PC-9 (cell line): Measurements from ENCODE around the gene OSBPL2. TPM values are rescaled to one million over a fixed set of nuclear protein-coding genes. Genes with fewer than 3 reads are reported as not detected.

Experiments
- BruUV-seq: library from RNA; stranded (reverse); fragments of 400-500 nt; replicated peaks from 2 replicates; lab custom pipeline; 2021; lab: Mats Ljungman, UMichigan
- CTCF ChIA-PET: fragments of 300-600 bp; sonication (Branson Sonifier 250); formaldehyde crosslinking; loops from one replicate; lab custom pipeline; 2022; ENCODE audit warnings: antibody characterized with exemption; lab: Charles Lee
- POLR2A ChIA-PET: fragments of 300-600 bp; sonication (Branson Sonifier 250); formaldehyde crosslinking; loops from one replicate; lab custom pipeline; 2022; ENCODE audit warnings: antibody characterized with exemption; ENCODE audit not compliant: unreplicated experiment; lab: Charles Lee
- DNase-seq, 2 experiments: peaks; one replicate each; pipeline versions ENCODE4 v3.0.0 to v3.0.0-alpha.2; 2015 to 2022; ENCODE audit warnings: mixed read lengths in 1 of 2
- H2AFZ ChIP-seq: fragments of 200-600 bp; sonication (generic); 2 replicates; pipeline ENCODE4 v1.8.1; 2017; ENCODE audit warnings: antibody characterized with exemption
- H3F3A ChIP-seq: fragments of 200-600 bp; sonication (generic); 2 replicates; pipeline ENCODE4 v1.8.1; 2017; ENCODE audit warnings: antibody characterized with exemption, mild to moderate bottlenecking, low read depth; ENCODE audit not compliant: insufficient read depth
- H3K27ac ChIP-seq: fragments of 200-600 bp; sonication (generic); 2 replicates; pipeline ENCODE4 v1.6.1; 2016; ENCODE audit warnings: mixed run types
- H3K27me3 ChIP-seq: fragments of 200-600 bp; sonication (generic); 2 replicates; pipeline ENCODE4 v1.6.1; 2016; ENCODE audit warnings: low read depth, mixed run types; ENCODE audit not compliant: insufficient read depth
- H3K36me3 ChIP-seq: fragments of 200-600 bp; sonication (generic); 2 replicates; pipeline ENCODE4 v1.6.1; 2016; ENCODE audit warnings: low read depth, mixed run types
- H3K4me1 ChIP-seq: fragments of 200-600 bp; sonication (generic); replicated peaks from 2 replicates; pipeline ENCODE4 v1.6.1; 2016; ENCODE audit warnings: mixed run types; ENCODE audit not compliant: insufficient read depth
- H3K4me2 ChIP-seq: fragments of 200-600 bp; sonication (generic); 2 replicates; pipeline ENCODE4 v1.6.1; 2017; ENCODE audit warnings: mixed run types
- H3K4me3 ChIP-seq: fragments of 200-600 bp; sonication (generic); 2 replicates; pipeline ENCODE4 v1.6.1; 2016; ENCODE audit warnings: mixed run types
- H3K79me2 ChIP-seq: fragments of 200-600 bp; sonication (generic); 2 replicates; pipeline ENCODE4 v1.6.1; 2017; ENCODE audit warnings: low read depth, mixed run types
- H3K9me2 ChIP-seq: fragments of 200-600 bp; sonication (generic); 2 replicates; pipeline ENCODE4 v1.8.1; 2017; ENCODE audit warnings: mild to moderate bottlenecking; ENCODE audit not compliant: insufficient read depth
- H3K9me3 ChIP-seq: fragments of 200-600 bp; sonication (generic); 2 replicates; pipeline ENCODE4 v1.8.1; 2016; ENCODE audit warnings: low read depth; ENCODE audit not compliant: insufficient read depth
- H4K20me1 ChIP-seq: fragments of 200-600 bp; sonication (generic); 2 replicates; pipeline ENCODE4 v1.8.1; 2017; ENCODE audit not compliant: insufficient read depth
- EZH2 ChIP-seq: fragments of 200-600 bp; sonication (generic); IDR thresholded peaks from 2 replicates; pipeline ENCODE4 v1.8.0; 2017; ENCODE audit warnings: antibody characterized with exemption, low read depth
- intact Hi-C: fragments of 100-400 bp; cut with micrococcal nuclease; formaldehyde crosslinking; loops from one replicate; pipeline ENCODE4 v1.10.0; 2022; ENCODE audit not compliant: unreplicated experiment
- total RNA-seq: library from RNA; stranded (reverse); gene quantifications from 2 replicates; pipeline ENCODE4 v1.2.3, GENCODE V29; 2021
- TF ChIP-seq, protein P1 (sequence below): fragments of 200-600 bp; sonication (generic); conservative IDR thresholded peaks from 2 replicates; pipeline ENCODE4 v1.6.1; 2017; ENCODE audit warnings: mixed run types, antibody characterized with exemption, mild to moderate bottlenecking, moderate library complexity

The OSBPL2 gene
- total RNA-seq, 1 experiment from 2014 or later: 84.8 TPM

DNA sequence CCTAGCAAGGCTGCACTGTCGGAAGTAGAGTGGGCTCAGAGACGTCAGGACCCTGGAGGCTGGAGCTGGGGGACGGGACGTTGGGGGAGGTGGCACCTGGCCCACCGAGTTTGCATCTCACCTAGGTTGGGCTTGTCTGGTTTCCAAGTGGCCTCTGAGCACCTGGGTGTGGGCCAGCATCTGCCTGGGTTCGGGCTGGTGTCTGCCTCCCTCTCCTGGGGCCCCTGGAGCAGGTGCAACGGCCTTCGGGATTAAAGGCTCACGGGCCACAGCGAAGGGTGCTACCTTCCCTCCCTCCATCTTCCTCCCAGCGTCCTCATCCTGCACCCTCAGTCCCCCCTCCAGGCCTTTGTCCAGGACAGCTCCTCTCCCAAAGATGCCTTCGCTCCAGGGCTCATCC lies 24.3 kb upstream of the OSBPL2 start:
- H3K36me3 ChIP-seq: no peaks in the 10 kb centered on the region
- H3K4me3 ChIP-seq: no peak overlapping the region
- H3K9me3 ChIP-seq: no peaks in the 10 kb centered on the region
- DNase-seq: no peak
- peak overlapping the region; percentile 10; the same call in 1 of the 2 replicates for H3K4me2 ChIP-seq
- no peak overlapping the region for H3K27ac ChIP-seq
- H2AFZ ChIP-seq: no peak overlapping the region
- no peaks in the 10 kb centered on the region for H3K79me2 ChIP-seq
- H3K9me2 ChIP-seq: no peaks in the 10 kb centered on the region
- peaks cover 9% of the 10 kb centered on the region for H3F3A ChIP-seq
- no peaks in the 10 kb centered on the region for H3K4me1 ChIP-seq
- TF ChIP-seq EZH2: no peak
- TF ChIP-seq, protein P1, sequence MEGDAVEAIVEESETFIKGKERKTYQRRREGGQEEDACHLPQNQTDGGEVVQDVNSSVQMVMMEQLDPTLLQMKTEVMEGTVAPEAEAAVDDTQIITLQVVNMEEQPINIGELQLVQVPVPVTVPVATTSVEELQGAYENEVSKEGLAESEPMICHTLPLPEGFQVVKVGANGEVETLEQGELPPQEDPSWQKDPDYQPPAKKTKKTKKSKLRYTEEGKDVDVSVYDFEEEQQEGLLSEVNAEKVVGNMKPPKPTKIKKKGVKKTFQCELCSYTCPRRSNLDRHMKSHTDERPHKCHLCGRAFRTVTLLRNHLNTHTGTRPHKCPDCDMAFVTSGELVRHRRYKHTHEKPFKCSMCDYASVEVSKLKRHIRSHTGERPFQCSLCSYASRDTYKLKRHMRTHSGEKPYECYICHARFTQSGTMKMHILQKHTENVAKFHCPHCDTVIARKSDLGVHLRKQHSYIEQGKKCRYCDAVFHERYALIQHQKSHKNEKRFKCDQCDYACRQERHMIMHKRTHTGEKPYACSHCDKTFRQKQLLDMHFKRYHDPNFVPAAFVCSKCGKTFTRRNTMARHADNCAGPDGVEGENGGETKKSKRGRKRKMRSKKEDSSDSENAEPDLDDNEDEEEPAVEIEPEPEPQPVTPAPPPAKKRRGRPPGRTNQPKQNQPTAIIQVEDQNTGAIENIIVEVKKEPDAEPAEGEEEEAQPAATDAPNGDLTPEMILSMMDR: no peak
- ChIA-PET POLR2A (no interaction called here), CTCF (no interaction called here)
- intact Hi-C loops: no loop called here
- H4K20me1 ChIP-seq: peaks cover 10% of the 10 kb centered on the region; the same call in 1 of the 2 replicates
- BruUV-seq: no TSS peak
- peaks cover 60% of the 10 kb centered on the region for H3K27me3 ChIP-seq

DNA sequence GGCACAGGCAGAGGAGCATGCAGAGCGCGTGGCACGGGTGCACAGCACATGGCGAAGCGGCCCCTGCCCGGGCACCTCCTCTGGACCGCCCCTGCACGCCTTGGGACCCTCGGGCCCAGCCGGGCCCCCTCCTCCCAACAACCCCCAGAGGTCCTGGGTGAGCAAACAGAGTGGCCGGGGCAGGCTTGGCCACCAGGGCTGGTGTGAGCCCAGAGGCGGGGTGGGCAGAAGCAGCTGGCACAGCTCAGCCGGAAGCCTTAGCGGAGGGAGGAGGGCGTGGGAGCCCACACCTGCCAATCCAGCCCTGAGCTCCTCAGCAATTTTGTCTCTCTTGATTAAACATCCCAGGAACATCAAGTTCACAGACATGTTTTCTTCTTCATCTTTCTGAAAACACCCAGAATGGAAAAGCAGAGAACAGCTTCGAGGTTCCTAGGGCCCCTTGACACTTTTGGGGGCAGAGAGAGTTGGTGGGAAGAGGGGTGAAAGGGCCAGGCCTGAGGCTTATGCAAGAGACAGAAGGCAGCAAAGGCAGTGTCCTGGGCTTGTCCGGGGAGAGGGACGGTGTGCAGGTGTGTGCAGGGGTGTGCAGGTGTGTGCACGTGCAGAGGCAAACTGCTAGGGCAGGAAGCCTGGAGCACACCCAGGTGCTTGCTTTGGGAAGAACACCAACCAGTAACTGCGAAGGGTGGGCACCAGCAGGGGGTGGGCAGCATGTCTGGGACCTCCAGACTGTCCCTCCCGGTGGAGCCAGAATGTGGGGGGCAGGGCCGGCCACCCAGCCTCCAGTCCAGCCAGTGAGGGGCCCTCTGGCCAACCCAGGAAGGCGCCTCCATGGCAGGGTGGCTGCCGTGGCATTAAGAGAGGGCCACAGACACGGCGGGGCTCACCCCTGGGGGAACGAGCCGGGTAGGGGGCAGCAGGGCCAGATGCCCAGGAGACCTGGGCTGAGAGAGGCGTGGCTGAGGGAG lies 23.0 kb upstream of the OSBPL2 start:
- Histone ChIP-seq H4K20me1 (peaks cover 6% of the 10 kb centered on the region; the same call in 1 of the 2 replicates), H3K79me2 (no peaks in the 10 kb centered on the region), H3K4me3 (no peak overlapping the region), H3K27me3 (peaks cover 65% of the 10 kb centered on the region), H3K27ac (no peak overlapping the region), H3K4me1 (no peaks in the 10 kb centered on the region), H2AFZ (no peak overlapping the region), H3K9me3 (no peaks in the 10 kb centered on the region), H3K4me2 (no peak overlapping the region), H3K9me2 (no peaks in the 10 kb centered on the region), H3F3A (peaks cover 4% of the 10 kb centered on the region), H3K36me3 (no peaks in the 10 kb centered on the region)
- TF ChIP-seq, protein P1: no peak
- TF ChIP-seq EZH2: no peak
- DNase-seq: no peak
- CTCF ChIA-PET: interaction anchor here (0.6 kb wide), 1 partner anchor 191 kb away, joined by 3 read pairs; no protein-coding TSS in a partner anchor
- intact Hi-C loops: no loop called here
- BruUV-seq: no TSS peak
- POLR2A ChIA-PET: no interaction called here

DNA sequence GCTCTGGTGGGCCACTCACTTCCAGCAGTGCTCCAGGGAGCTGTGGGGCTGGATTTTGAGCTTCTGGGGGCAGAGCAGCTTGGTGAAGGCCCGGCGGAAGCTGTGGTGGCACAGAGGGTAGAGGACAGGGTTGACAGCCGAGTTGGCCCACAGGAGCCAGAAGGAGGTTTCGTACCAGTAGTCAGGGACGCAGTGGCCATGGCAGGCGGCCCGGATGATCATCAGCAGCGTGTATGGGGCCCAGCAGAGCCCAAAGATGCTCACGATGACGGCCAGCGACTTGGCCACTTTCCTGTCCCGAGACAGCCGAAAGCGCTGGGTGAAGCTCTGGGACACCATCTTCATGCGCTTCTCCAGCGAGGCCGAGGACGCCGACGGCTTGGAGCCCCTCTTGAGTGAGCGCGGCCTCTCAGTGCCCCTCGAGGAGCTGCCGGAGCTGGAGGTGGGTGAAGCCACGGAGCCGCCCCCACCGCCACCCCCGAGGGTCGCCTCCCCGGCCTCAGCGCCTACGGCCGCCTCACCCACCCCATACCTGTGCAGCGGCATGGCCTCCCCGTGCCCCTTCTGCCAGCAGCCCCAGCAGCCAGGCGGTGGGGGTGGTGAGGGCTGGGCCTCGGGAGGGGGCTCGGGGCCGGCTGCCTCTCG lies 22.2 kb upstream of the OSBPL2 start:
- no peak for TF ChIP-seq EZH2
- Histone ChIP-seq H3K4me2 (no peak overlapping the region), H3K36me3 (no peaks in the 10 kb centered on the region), H3K27ac (no peak overlapping the region), H3K79me2 (no peaks in the 10 kb centered on the region), H3K9me2 (no peaks in the 10 kb centered on the region), H2AFZ (no peak overlapping the region), H3K27me3 (peaks cover 73% of the 10 kb centered on the region), H3K4me1 (no peaks in the 10 kb centered on the region), H3F3A (peaks cover 4% of the 10 kb centered on the region), H3K4me3 (no peak overlapping the region), H3K9me3 (no peaks in the 10 kb centered on the region), H4K20me1 (peaks cover 6% of the 10 kb centered on the region; the same call in 1 of the 2 replicates)
- intact Hi-C loops: no loop called here
- ChIA-PET CTCF (no interaction called here), POLR2A (no interaction called here)
- no TSS peak for BruUV-seq
- no peak for DNase-seq
